Activated CD8-positive, alpha-beta memory T cell treated with anti-CD3 and anti-CD28 coated beads, Interleukin-2, amount 50 U/mL, for 1 hour (primary cell): Measurements from ENCODE around the gene C5orf63.
"Not testable (repeated sequence)": the region's sequence is repeated elsewhere in the genome, so short reads cannot be mapped to it uniquely, and the experiment has no call there.

Experiments
- DNase-seq: peaks from one replicate; pipeline ENCODE4 v3.0.0-alpha.2; 2020; ENCODE audit errors: extremely low read depth

Gene C5orf63

GRCh38 chr5:127008300-127008975 is 64.9 kb downstream of the C5orf63 start:
- no peak for DNase-seq

- no peak for DNase-seq
Measured at GRCh38 chr5:127007522-127007921, 65.8 kb downstream of the C5orf63 start.

- no peak for DNase-seq
Measured at GRCh38 chr5:127006744-127007143, 66.6 kb downstream of the C5orf63 start.

GRCh38 chr5:127005282-127005681 is 68.0 kb downstream of the C5orf63 start:
- DNase-seq = not testable (repeated sequence)

- DNase-seq = no peak
Measured at GRCh38 chr5:127004721-127005120, 68.6 kb downstream of the C5orf63 start.

- no peak for DNase-seq
Measured at GRCh38 chr5:127003798-127004495, 69.4 kb downstream of the C5orf63 start.

- DNase-seq = no peak
Measured at GRCh38 chr5:127002390-127002789, 70.9 kb downstream of the C5orf63 start.

GRCh38 chr5:127001621-127002296 is 71.5 kb downstream of the C5orf63 start:
- no peak for DNase-seq
